B cell (primary cell): ENCODE data around the gene FSTL3. TPM values are rescaled to one million over a fixed set of nuclear protein-coding genes. Genes with fewer than 3 reads are reported as not detected.

Experiments used
- ATAC-seq: fragments of 200-7000 bp; cut with Tn5 transposase; one replicate; pipeline ENCODE4 v1.10.0; 2021; ENCODE audit warnings: low read depth, mild to moderate bottlenecking, moderate number of reproducible peaks, moderate library complexity
- CTCF ChIA-PET: fragments of 350-600 bp; sonication (Branson Sonifier 250); formaldehyde crosslinking; loops from one replicate; lab custom pipeline; 2021; ENCODE audit warnings: antibody characterized with exemption, inconsistent platforms; lab: Charles Lee
- POLR2A ChIA-PET: fragments of 350-600 bp; sonication (Branson Sonifier 250); formaldehyde crosslinking; loops from one replicate; lab custom pipeline; 2021; ENCODE audit warnings: antibody characterized with exemption; lab: Charles Lee
- DNase-seq: peaks from one replicate; pipeline ENCODE4 v3.0.0; 2013
- H2AFZ ChIP-seq: 2 replicates; pipeline ENCODE4 v1.6.1; 2012; ENCODE audit warnings: mild to moderate bottlenecking, low read depth, low read length; ENCODE audit not compliant: insufficient read depth, poor library complexity, severe bottlenecking
- H3K27ac ChIP-seq, 2 donors: 1 replicate in 1 of 2; 2 replicates in 1 of 2; pipeline ENCODE4 v1.5.1; 2012 to 2013; ENCODE audit warnings: low read length in 2 of 2, mild to moderate bottlenecking in 2 of 2, moderate library complexity in 1 of 2
- H3K27me3 ChIP-seq, 4 experiments: fragments of 200-600 bp in 1 of 4; sonication (generic) in 1 of 4; replicated peaks in 1 of 4; 1 replicate in 2 of 4; 2 replicates in 2 of 4; pipeline versions ENCODE4 v1.6.1 to v1.7.0; 2013 to 2016; ENCODE audit warnings: low read length in 3 of 4, mild to moderate bottlenecking in 2 of 4, mixed read lengths in 1 of 4, moderate library complexity in 1 of 4; ENCODE audit not compliant: insufficient read depth in 4 of 4, control insufficient read depth in 3 of 4; ENCODE audit errors: control extremely low read depth in 1 of 4
- H3K36me3 ChIP-seq, 2 experiments: replicated peaks in 1 of 2; 1 replicate in 1 of 2; 2 replicates in 1 of 2; pipeline versions ENCODE4 v1.6.1 to v1.7.1; 2013; ENCODE audit warnings: low read length in 1 of 2; ENCODE audit not compliant: insufficient read depth in 2 of 2, control insufficient read depth in 1 of 2; ENCODE audit errors: control extremely low read depth in 1 of 2, extremely low read depth in 1 of 2
- H3K4me1 ChIP-seq, 2 donors: fragments of 200-600 bp in 1 of 2; sonication (generic) in 1 of 2; 1 replicate in 1 of 2; 2 replicates in 1 of 2; pipeline versions ENCODE4 v1.5.1 to v1.6.1; 2013 to 2017; ENCODE audit warnings: low read length in 2 of 2; ENCODE audit not compliant: control insufficient read depth in 2 of 2, insufficient read depth in 2 of 2
- H3K4me2 ChIP-seq: replicated peaks from 2 replicates; pipeline ENCODE3; 2012; ENCODE audit warnings: mild to moderate bottlenecking, low read depth, low read length; ENCODE audit not compliant: poor library complexity, severe bottlenecking
- H3K4me3 ChIP-seq, 5 experiments: fragments of 200-600 bp in 1 of 5; sonication (generic) in 1 of 5; 1 replicate in 3 of 5; 2 replicates in 2 of 5; pipeline versions ENCODE4 v1.5.1 to v1.7.0; 2011 to 2016; ENCODE audit warnings: low read length in 4 of 5, mild to moderate bottlenecking in 4 of 5, low read depth in 2 of 5, control low read depth in 1 of 5, moderate library complexity in 1 of 5; ENCODE audit not compliant: insufficient read depth in 1 of 5; ENCODE audit errors: control extremely low read depth in 1 of 5, extremely low read depth in 1 of 5
- H3K79me2 ChIP-seq: fragments of 200-600 bp; sonication (generic); one replicate; pipeline ENCODE4 v1.6.0; 2016; ENCODE audit warnings: low read length; ENCODE audit not compliant: control insufficient read depth, insufficient read depth
- H3K9ac ChIP-seq: fragments of 200-600 bp; sonication (generic); 2 replicates; pipeline ENCODE4 v1.6.1; 2017; ENCODE audit warnings: mild to moderate bottlenecking, low read length, moderate library complexity
- H3K9me3 ChIP-seq, 3 donors: one replicate each; pipeline versions ENCODE4 v1.6.1 to v1.7.1; 2013; ENCODE audit warnings: low read length in 2 of 3; ENCODE audit not compliant: control insufficient read depth in 2 of 3, insufficient read depth in 1 of 3; ENCODE audit errors: control extremely low read depth in 1 of 3
- H4K20me1 ChIP-seq: 2 replicates; pipeline ENCODE4 v1.6.0; 2012; ENCODE audit warnings: mild to moderate bottlenecking, low read length; ENCODE audit not compliant: insufficient read depth, control insufficient read depth, poor library complexity, severe bottlenecking
- H3K27ac Mint-ChIP-seq: one replicate; pipeline ENCODE4 v1.8.0; 2021; ENCODE audit warnings: mixed read lengths
- H3K27me3 Mint-ChIP-seq: one replicate; pipeline ENCODE4 v1.8.0; 2021; ENCODE audit warnings: mixed read lengths
- H3K4me1 Mint-ChIP-seq: one replicate; pipeline ENCODE4 v1.8.0; 2021; ENCODE audit warnings: mixed read lengths
- H3K4me3 Mint-ChIP-seq: one replicate; pipeline ENCODE4 v1.8.0; 2021; ENCODE audit warnings: mixed read lengths
- H3K9me3 Mint-ChIP-seq: one replicate; pipeline ENCODE4 v1.8.0; 2022; ENCODE audit warnings: mixed read lengths; ENCODE audit not compliant: insufficient read depth
- EZH2 ChIP-seq: IDR thresholded peaks from 2 replicates; pipeline ENCODE4 v1.6.1; 2012; ENCODE audit warnings: borderline replicate concordance, low read depth, mild to moderate bottlenecking, moderate library complexity, low read length; ENCODE audit not compliant: insufficient read depth, poor library complexity, severe bottlenecking
- WGBS: methylation state at CpG from one replicate; pipeline ENCODE4 v1.1.5; 2013; ENCODE audit warnings: missing lambda C conversion rate; ENCODE audit not compliant: insufficient coverage; 5-methylcytosine and 5-hydroxymethylcytosine counted together
- intact Hi-C: fragments of 100-400 bp; cut with micrococcal nuclease; formaldehyde crosslinking; loops from one replicate; pipeline ENCODE4 v1.10.0; 2022
- polyA plus RNA-seq: library from polyadenylated mRNA; depleted of rRNA; stranded (reverse); fragments of >200 nt; gene quantifications from 2 replicates; pipeline ENCODE4 v1.2.3, GENCODE V29; 2012
- total RNA-seq, 2 donors: library from RNA; stranded (reverse); fragments of 120-200 nt in 1 of 2; gene quantifications; 1 replicate in 1 of 2; 2 replicates in 1 of 2; pipeline versions ENCODE4 v1.2.3 to v1.2.4, GENCODE V29; 2013 to 2022
- TF ChIP-seq, protein P1 (sequence below): fragments of 200-600 bp; IDR thresholded peaks from one replicate; pipeline ENCODE4 v1.8.0; 2022; ENCODE audit warnings: antibody characterized with exemption, mild to moderate bottlenecking

The FSTL3 gene
- total and polyA plus RNA-seq, 2 donors (not counting 1 experiment from before 2014, with no cell fraction given) = 2.6 to 5.8 TPM

DNA sequence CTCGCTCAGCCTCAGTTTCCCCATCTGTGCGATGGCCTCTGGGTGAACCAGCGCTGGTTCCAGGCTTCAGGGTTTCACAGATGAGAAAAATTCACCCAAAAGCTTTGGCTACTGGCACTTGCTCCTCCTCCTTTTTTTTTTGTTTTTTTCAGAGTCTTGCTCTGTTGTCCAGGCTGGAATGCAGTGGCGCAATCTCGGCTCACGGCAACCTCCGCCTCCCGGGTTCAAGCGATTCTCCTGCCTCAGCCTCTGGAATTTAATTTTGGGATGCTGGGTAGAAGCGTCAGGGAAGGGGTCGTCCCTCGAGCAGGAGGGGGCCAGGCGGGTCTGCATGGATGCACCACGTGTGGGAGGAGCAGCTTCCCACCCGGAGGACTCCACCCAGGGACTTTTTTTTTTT is 12.0 kb downstream of the FSTL3 start:
- H3K27ac Mint-ChIP-seq = no peak overlapping the region
- no peak for TF ChIP-seq EZH2
- TF ChIP-seq, protein P1, sequence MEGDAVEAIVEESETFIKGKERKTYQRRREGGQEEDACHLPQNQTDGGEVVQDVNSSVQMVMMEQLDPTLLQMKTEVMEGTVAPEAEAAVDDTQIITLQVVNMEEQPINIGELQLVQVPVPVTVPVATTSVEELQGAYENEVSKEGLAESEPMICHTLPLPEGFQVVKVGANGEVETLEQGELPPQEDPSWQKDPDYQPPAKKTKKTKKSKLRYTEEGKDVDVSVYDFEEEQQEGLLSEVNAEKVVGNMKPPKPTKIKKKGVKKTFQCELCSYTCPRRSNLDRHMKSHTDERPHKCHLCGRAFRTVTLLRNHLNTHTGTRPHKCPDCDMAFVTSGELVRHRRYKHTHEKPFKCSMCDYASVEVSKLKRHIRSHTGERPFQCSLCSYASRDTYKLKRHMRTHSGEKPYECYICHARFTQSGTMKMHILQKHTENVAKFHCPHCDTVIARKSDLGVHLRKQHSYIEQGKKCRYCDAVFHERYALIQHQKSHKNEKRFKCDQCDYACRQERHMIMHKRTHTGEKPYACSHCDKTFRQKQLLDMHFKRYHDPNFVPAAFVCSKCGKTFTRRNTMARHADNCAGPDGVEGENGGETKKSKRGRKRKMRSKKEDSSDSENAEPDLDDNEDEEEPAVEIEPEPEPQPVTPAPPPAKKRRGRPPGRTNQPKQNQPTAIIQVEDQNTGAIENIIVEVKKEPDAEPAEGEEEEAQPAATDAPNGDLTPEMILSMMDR = no peak
- CTCF ChIA-PET = no interaction called here

DNA sequence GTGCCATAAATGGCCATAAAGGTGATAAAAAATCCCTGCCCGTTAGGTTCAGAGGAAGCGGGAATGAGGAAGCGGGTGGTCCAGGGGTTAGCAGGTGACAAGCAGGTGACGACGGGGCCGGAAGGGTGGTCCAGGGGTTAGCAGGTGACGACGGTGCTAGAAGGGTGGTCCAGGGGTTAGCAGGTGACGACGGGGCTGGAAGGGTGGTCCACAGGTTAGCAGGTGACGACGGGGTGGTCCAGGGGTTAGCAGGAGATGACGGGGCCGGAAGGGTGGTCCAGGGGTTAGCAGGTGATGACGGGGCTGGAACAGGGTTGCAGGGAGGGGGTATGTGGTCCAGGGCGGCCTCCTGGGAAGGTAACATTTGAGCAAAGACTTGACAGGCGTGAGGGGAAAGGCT is 12.8 kb downstream of the FSTL3 start:
- DNase-seq = no peak
- Mint-ChIP-seq H3K9me3 (no peaks in the 10 kb centered on the region), H3K4me1 (no peaks in the 10 kb centered on the region), H3K27ac (no peak overlapping the region), H3K27me3 (no peaks in the 10 kb centered on the region), H3K4me3 (no peak overlapping the region)
- no peak for ATAC-seq
- no peak overlapping the region for H3K27ac ChIP-seq
- H3K79me2 ChIP-seq = no peaks in the 10 kb centered on the region
- TF ChIP-seq, protein P1 = no peak
- TF ChIP-seq EZH2 = no peak
- 90% methylated on average over 16 of the region's 17 CpGs for WGBS
- peaks cover 0 to 8% (median 0%) of the 10 kb centered on the region in 3 donors for H3K9me3 ChIP-seq
- no peaks in the 10 kb centered on the region for H3K27me3 ChIP-seq
- H3K4me3 ChIP-seq = no peak overlapping the region
- intact Hi-C loops = no loop called here
- H3K36me3 ChIP-seq = no peaks in the 10 kb centered on the region
- CTCF ChIA-PET = no interaction called here
- H4K20me1 ChIP-seq = no peaks in the 10 kb centered on the region
- no peak overlapping the region for H2AFZ ChIP-seq
- H3K4me1 ChIP-seq = no peaks in the 10 kb centered on the region
- no peak overlapping the region for H3K4me2 ChIP-seq
- H3K9ac ChIP-seq = no peak overlapping the region
- POLR2A ChIA-PET = interaction anchor here (0.7 kb wide), 1 partner anchor 37 kb away, joined by 7 read pairs; no protein-coding TSS in a partner anchor

More for the DNA sequence above, 12.0 kb downstream of the FSTL3 start:
- ATAC-seq (no peak), DNase-seq (no peak)
- no peak overlapping the region for H2AFZ ChIP-seq
- H3K27me3 Mint-ChIP-seq = no peaks in the 10 kb centered on the region
- no peaks in the 10 kb centered on the region for H4K20me1 ChIP-seq
- no peaks in the 10 kb centered on the region for H3K27me3 ChIP-seq
- H3K4me1 ChIP-seq = no peaks in the 10 kb centered on the region
- no peak overlapping the region for H3K4me2 ChIP-seq
- no peaks in the 10 kb centered on the region for H3K4me1 Mint-ChIP-seq
- no peak overlapping the region for H3K9ac ChIP-seq
- no peaks in the 10 kb centered on the region for H3K79me2 ChIP-seq
- H3K36me3 ChIP-seq = no peaks in the 10 kb centered on the region
- H3K9me3 Mint-ChIP-seq = no peaks in the 10 kb centered on the region
- H3K4me3 ChIP-seq = no peak overlapping the region
- peaks cover 0 to 8% (median 0%) of the 10 kb centered on the region in 3 donors for H3K9me3 ChIP-seq
- POLR2A ChIA-PET = interaction anchor here (0.7 kb wide), 1 partner anchor 38 kb away, joined by 7 read pairs; no protein-coding TSS in a partner anchor
- 95% methylated on average over 12 of the region's 15 CpGs for WGBS
- intact Hi-C loops = no loop called here
- H3K27ac ChIP-seq = no peak overlapping the region
- H3K4me3 Mint-ChIP-seq = no peak overlapping the region
